ENCODE measurements around the gene PCLO.

- TF ChIP-seq ZNF274 (IDR thresholded peaks at IDR 0.05; ENCODE audit: low read depth, low read length): no peak
- TF ChIP-seq YY1 (IDR thresholded peaks at IDR 0.05; ENCODE audit: insufficient read depth, insufficient read length): no peak
These were observed 198.4 kb downstream of the PCLO start for GRCh38 chr7:82964150-82964882.

Data from NT2/D1 (cell line).